NCI-H1105 treated with DMSO at 0.1 percent for 48 hours (cell line): Measurements from ENCODE around the gene UBXN1.
"Not testable (repeated sequence)": the region's sequence is repeated elsewhere in the genome, so short reads cannot be mapped to it uniquely, and the experiment has no call there.

Experiments
- DNase-seq: peaks from one replicate; lab custom pipeline; 2025; lab: John Stamatoyannopoulos, UW

UBXN1 gene

GRCh38 chr11:62708392-62708791, 29.5 kb upstream of the UBXN1 start:
- DNase-seq: no peak

GRCh38 chr11:62707277-62707861, 28.5 kb upstream of the UBXN1 start, which contains the start of the genes BSCL2 and GNG3:
Gene BSCL2, minus strand, starts transcription at chr11:62707424. Its CDS starts 229 bp downstream, at chr11:62707195.
Gene GNG3, plus strand, starts transcription at chr11:62707676. Its CDS starts 620 bp downstream, at chr11:62708296.
- no peak for DNase-seq

- no peak for DNase-seq
Observed at GRCh38 chr11:62706850-62707247, 28.0 kb upstream of the UBXN1 start.

DNA sequence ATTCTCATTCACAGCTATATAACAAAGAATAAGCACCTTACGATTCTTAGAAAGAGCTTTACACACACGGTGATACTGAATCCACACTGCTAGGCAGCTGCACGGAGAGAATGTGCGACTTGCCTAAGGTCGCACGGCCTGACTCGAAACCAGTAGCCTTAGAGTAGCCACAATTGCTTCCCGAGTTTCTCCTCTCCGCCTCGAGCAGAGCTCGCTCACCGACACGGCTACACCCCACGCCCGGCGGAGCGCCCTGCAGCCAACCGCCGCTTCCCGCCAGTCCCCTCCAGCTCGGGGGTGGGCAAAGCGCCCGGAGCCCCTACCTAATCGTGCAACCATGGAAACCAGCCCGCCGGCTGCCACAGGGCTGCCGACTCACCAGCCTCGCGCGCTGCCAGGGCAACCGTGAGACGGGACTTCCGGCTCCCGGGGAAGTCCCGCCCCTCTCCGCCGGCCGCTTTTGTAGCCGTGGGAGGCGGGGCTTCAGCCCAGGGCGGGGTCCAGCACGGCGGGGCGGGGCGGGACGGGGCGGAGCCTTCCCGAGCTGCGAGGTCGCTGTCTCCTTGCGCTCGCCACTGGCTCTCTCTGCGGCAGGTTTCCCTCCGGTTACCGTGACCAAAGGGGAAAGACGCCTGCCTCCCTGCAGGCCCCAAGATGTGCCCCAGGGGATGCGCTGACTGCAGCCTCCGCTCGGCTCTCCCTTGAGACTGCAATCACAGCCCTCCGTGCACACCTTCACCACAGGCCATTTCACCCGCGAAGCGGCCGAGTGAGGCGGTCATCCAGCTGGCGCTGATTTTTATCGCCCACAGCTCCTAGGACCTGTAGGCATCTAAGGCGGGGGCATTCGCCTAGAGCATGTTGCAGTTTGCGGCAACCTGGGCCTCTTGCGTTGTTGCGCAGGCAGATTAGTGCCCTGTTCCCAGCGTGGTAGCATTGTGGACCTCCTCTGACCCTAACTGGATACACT, 27.3 kb upstream of the UBXN1 start:
- DNase-seq: peak; percentile 96

GRCh38 chr11:62705413-62705812, 26.5 kb upstream of the UBXN1 start:
- peak; percentile 66 for DNase-seq

GRCh38 chr11:62703921-62704320, 25.0 kb upstream of the UBXN1 start:
- DNase-seq: not testable (repeated sequence)

- DNase-seq: no peak
Observed at GRCh38 chr11:62702246-62702645, 23.4 kb upstream of the UBXN1 start.

GRCh38 chr11:62694455-62695167, 15.7 kb upstream of the UBXN1 start:
- DNase-seq: peak; percentile 58

DNA sequence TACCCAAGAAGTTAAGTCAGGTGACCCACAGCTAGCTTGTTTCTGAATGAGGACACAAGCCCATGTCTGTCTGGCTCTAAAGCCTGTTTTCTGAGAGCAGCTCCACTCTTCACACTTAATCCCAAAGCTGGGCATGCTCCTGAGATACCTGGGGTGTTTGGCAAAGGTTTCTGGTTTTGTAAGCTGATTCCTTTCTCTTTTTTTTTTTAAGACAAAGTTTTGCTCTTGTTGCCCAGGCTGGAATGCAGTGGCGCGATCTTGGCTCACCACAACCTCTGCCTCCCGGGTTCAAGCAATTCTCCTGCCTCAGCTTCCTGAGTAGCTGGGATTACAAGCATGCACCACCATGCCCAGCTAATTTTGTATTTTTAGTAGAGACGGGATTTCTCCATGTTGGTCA, 14.8 kb upstream of the UBXN1 start:
- DNase-seq: not testable (repeated sequence)

DNA sequence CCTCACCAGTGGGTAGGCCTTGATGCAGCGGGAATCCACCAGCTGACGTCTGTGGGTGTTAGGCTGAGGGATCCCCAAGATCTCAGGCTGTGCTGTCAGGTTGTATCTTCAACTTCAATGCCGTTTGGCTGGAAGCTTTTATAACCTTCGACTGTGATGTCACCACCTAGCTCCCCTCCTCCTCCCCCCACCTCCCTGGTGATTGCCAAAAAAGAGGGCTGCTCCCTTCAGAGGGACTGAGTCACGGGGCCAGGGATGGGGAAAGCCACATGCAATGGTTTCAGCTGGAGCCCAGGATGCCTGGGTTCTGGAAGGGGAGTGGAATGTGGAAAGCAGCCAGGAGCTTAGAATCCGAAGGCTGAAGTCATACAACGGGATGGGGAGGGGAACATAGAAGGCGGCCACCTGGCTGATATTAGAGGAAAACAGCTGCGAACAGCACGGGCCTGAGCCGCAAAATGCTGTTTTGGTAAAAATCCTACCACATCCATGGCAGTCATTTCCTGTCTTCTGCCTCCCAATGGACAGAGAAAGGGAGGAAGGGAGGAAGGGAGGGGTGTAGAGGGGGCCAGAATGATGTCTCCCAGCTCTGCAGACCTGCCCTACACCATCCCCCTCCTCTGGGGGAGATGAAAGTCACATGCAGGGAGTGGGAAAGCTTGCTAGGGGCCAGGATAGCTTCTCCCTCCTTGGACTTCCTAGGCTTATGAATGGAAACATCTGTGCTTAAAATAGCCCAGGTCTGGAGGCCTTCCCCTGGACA, 10.7 kb upstream of the UBXN1 start, which contains the start of gene LRRN4CL:
TSS of gene LRRN4CL (minus strand) at position 110 of the 763 bp plus-strand sequence. CDS start 1,022 bp downstream, outside the sequence.
- no peak for DNase-seq

GRCh38 chr11:62688491-62688890, 9.6 kb upstream of the UBXN1 start:
- no peak for DNase-seq

DNA sequence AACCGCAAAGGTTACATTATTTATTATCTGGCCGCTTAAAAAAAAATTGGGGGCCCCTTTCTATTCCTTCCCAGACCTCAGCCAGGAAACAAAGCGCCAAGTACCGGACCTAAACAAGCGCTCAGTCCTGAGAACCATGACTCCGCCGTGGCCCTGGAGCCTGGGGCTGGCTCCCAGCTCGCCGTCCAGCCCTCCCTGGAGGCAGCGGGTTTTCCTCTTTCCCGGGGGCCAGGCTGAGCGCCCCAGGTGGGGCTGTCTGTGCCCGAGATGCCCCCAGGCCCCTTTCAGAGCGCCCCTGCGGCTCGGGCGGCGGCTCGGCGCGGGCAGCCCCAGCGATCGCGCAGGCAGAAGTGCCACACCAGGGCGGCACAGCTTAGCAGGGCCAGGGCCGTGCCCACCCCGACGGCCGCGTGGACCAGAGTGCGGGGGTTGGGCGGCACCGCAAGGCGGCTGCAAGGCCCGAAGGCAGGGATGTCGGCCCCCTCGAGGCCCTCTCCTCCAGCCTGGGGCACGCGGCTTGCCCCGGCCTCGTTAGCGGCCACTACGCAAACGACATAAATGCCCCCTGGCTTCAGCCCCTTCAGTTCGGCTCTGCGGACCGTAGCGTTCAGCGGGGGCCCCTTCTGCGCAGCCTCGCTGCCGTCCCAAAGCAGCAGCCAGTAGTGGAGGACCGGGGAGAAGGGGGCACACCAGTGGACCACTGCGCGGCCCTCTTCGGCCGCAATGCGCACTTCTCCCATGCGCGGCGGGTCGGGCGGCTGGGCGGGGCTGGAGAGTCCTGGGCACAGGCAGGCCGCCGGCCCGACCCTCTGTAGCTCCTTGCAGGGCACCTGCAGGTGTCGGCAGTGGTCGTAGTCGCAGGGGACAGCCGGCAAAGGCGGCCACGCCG, 8.9 kb upstream of the UBXN1 start:
- DNase-seq: no peak

DNA sequence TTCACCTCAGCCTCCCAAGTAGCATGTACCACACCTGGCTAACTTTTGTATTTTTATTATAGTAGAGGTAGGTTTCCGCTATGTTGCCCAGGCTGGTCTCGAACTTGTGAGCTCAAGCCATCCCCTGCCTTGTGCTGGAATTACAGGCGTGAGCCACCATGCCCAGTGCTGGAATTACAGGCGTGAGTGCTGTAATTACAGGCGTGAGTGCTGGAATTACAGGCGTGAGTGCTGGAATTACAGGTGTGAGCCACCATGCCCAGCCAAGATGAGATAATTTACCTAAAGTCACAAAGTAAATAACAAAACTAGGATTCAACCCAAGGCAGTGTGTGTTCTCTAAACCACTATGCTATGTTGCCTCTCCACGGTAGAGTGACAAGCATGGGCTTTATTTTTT, 3.6 kb upstream of the UBXN1 start:
- DNase-seq: no peak

DNA sequence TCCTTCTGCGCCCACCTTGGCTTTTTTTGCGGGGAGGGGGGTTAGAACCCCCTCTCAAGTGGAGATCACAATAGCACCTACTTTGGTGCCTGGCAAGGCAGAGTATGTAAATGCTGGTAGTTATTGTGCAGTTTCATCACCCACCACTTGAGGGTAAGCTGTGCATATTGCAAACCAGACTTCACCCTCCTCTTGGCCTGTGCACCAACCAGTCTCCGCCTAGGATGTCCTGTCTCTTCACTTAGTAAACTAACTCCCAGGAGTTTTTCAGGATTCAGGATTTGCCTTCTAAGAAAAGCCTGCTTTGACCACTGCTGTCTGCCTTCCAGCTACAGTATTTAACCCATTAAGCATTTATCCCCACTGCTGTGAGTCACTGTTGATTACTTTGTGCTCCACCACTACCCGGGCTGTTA, 2.0 kb upstream of the UBXN1 start:
- no peak for DNase-seq

DNA sequence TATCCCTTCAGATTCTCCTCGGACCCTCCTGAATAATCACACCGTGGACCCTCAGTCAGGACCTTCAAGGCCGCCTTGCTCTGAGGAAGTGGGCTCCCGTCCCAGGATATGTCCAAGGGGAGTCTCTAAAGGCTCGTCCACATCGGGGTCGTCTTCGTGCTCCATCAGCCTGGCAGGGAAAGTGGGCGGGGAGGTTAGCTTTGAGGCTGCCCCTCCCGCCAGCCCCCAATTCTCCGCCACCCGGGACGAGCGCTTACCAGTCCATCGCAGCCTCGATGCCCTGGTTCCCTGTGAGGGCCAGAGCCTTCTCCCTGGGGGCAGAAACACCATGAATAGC, 472 bp downstream of the UBXN1 start:
- DNase-seq: no peak

- no peak for DNase-seq
Observed at GRCh38 chr11:62677714-62678113, 1.2 kb downstream of the UBXN1 start.

- DNase-seq: no peak
Observed at GRCh38 chr11:62677156-62677555, 1.7 kb downstream of the UBXN1 start.

DNA sequence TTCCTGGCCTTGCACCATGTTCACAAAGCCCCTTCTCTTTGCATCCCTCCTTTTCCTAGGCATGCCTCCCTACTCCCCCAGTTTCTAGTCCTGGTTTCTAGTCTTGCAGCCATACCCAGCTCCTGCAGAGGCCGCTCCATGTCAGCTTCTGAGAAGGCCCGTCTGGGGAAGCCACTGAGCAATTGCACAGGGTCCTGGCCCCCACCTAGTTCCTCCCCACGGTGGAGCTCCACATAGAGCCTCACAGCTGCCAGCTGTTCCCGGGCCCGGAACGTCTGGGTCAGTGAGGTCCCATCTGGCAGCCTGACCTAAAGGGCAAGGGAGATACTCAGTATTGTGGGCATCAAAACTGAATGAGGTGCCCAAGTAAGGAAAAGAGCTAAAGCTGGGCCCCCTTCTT, 2.2 kb downstream of the UBXN1 start:
- DNase-seq: no peak

- DNase-seq: not testable (repeated sequence)
Observed at GRCh38 chr11:62675415-62675814, 3.5 kb downstream of the UBXN1 start.

- no peak for DNase-seq
Observed at GRCh38 chr11:62673196-62673525, 5.7 kb downstream of the UBXN1 start.
